Adrenal gland (tissue), 12 donors: ENCODE measurements around the gene ITGA11. TPM values are rescaled to one million over a fixed set of nuclear protein-coding genes. Genes with fewer than 3 reads are reported as not detected.

Experiments used
- DNase-seq, 7 donors: peaks; one replicate each; pipeline ENCODE4 v3.0.0-alpha.2; 2019 to 2020
- H3K27ac ChIP-seq, 5 donors: fragments of 200-600 bp; sonication (generic) in 4 of 5; 1 replicate in 3 of 5; 2 replicates in 2 of 5; pipeline versions ENCODE4 v1.5.1 to v1.8.0; 2016 to 2020; ENCODE audit warnings: mild to moderate bottlenecking in 1 of 5
- H3K27me3 ChIP-seq: fragments of 200-600 bp; 2 replicates; pipeline ENCODE4 v1.8.0; 2021
- H3K36me3 ChIP-seq, 2 donors: fragments of 200-600 bp; replicated peaks in 1 of 2; 1 replicate in 1 of 2; 2 replicates in 1 of 2; pipeline versions ENCODE4 v1.5.1 to v1.8.0; 2018 to 2022
- H3K4me1 ChIP-seq, 2 donors: fragments of 200-600 bp; replicated peaks in 1 of 2; 1 replicate in 1 of 2; 2 replicates in 1 of 2; pipeline versions ENCODE4 v1.5.1 to v1.8.0; 2018 to 2021
- H3K4me3 ChIP-seq, 4 donors: fragments of 200-600 bp; sonication (generic) in 3 of 4; one replicate each; pipeline ENCODE4 v1.5.1; 2016 to 2018
- H3K9me3 ChIP-seq, 3 donors: fragments of 200-600 bp; sonication (generic) in 1 of 3; replicated peaks in 1 of 3; 1 replicate in 2 of 3; 2 replicates in 1 of 3; pipeline versions ENCODE4 v1.5.1 to v1.8.0; 2016 to 2021
- CTCF ChIP-seq, 6 experiments: fragments of 450-650 bp in 4 of 6; fragments of 200-600 bp in 2 of 6; sonication (generic) in 1 of 6; IDR thresholded peaks; 1 replicate in 5 of 6; 2 replicates in 1 of 6; pipeline versions ENCODE4 v1.5.1 to v1.8.0; 2016 to 2021; ENCODE audit warnings: antibody characterized with exemption in 6 of 6, mild to moderate bottlenecking in 2 of 6, moderate library complexity in 1 of 6
- POLR2A ChIP-seq, 2 donors: fragments of 450-650 bp; IDR thresholded peaks; one replicate each; pipeline ENCODE4 v1.6.1; 2017; ENCODE audit warnings: antibody characterized with exemption in 2 of 2, mild to moderate bottlenecking in 2 of 2, moderate library complexity in 1 of 2
- WGBS, 4 donors: extraction: QIAGEN DNeasy Blood & Tissue Kit in 2 of 4; methylation state at CpG; one replicate each; pipeline versions ENCODE4 v1.1.5 to v1.1.7; 2013 to 2017; 5-methylcytosine and 5-hydroxymethylcytosine counted together
- intact Hi-C, 2 donors: fragments of 100-400 bp; cut with DNase I; formaldehyde crosslinking; loops; one replicate each; pipeline versions ENCODE4 v1.14.1 to v1.15.0; 2022 to 2023
- polyA plus RNA-seq, 3 donors: library from polyadenylated mRNA; stranded (reverse); fragments of 200-250 nt in 2 of 3; fragments of 350-450 nt in 1 of 3; fragmentation: Illumina TruSeq in 1 of 3; extraction: RNeasy Lipid Tissue Mini Kit (QIAGEN cat#74804) in 1 of 3; gene quantifications; one replicate each; pipeline ENCODE4 v1.2.3, GENCODE V29; 2013 to 2014
- total RNA-seq, 9 donors: library from RNA; depleted of rRNA in 4 of 9; stranded (reverse); fragments of >200 nt in 4 of 9; fragments of 120-200 nt in 1 of 9; fragmentation: NEBNext Ultra II Directional in 1 of 9; extraction: Animal tissue kit (Norgen Biotek cat#: 25700) in 1 of 9; gene quantifications; one replicate each; pipeline versions ENCODE4 v1.1.0 to v1.2.4, GENCODE V29; 2013 to 2023
- donor health status: healthy with polysubstance abuse.
- donor health status: Bipolar disorder and iron deficiency.
- donor health status: DM: yes; HTN: yes; CAD: no.
- donor health status: DM: no; HTN: no; CAD: no.
- donor health status: DM: no; HTN: no; CAD: no.
- donor health status: DM: yes; HTN: yes; CAD: no.

ITGA11 gene
- total and polyA plus RNA-seq, 12 donors, result 1.4 to 52.5 (median 7.5) TPM

GRCh38 chr15:68387381-68388143 lies 44.4 kb downstream of the ITGA11 start:
- intact Hi-C loops, result loop anchor here in 1 of 2 donors (10.0 kb wide), 1 partner anchor 147 kb away; no protein-coding TSS in a partner anchor
- TF ChIP-seq POLR2A (IDR thresholded peaks at IDR 0.05), result no peak
- no peak for TF ChIP-seq CTCF (IDR thresholded peaks at IDR 0.05)
- WGBS, 4 donors, result 91 to 94% (median 92%) methylated on average over 12 of the region's 12 CpGs
- H3K9me3 ChIP-seq, result no peaks in the 10 kb centered on the region
- H3K36me3 ChIP-seq, result no peaks in the 10 kb centered on the region
- H3K27me3 ChIP-seq, result no peaks in the 10 kb centered on the region
- no peak overlapping the region for H3K27ac ChIP-seq
- no peak overlapping the region for H3K4me3 ChIP-seq
- DNase-seq, result peak in 3 of 7 donors; percentile 5 to 23 (median 14)
- H3K4me1 ChIP-seq, result peaks cover 7 to 23% of the 10 kb centered on the region in 2 donors

DNA sequence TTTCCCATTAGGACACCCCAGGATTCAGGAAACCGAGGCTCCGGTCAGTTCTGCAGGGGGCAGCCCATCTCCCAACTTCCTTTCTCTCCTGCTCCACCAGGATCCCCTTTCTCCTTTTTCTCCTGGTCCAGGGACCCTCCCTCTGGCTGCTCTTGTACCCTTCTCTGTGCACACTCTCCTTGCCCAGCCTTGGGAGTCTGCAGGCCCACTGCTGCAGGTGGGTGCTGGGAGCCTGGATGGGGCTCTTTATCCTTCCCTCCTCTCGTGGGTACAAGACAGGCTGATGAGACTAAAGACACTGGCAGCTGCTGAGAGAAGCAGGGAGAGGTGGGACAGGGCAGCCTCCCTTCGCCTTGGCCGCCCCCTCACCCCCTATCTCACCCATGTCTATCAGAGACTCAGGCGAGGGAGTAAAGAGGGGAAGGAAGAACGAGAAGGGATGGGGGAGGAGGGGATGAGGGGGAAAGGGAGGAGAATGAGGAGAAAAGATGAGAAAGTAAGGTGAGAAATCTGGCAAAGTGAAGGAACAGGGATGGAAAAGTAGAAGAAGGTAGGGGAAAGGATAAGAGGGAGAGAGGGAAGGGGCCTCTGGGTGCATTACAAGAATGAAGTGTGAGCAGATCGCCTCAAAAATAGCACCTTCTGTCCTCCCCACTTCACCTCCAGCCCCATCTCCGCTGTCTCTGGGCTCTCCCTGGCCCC lies 45.2 kb downstream of the ITGA11 start:
- H3K4me1 ChIP-seq, result peaks cover 7 to 23% of the 10 kb centered on the region in 2 donors
- TF ChIP-seq POLR2A (IDR thresholded peaks at IDR 0.05) (no peak), CTCF (IDR thresholded peaks at IDR 0.05) (no peak)
- intact Hi-C loops, result loop anchor here in 1 of 2 donors (10.0 kb wide), 1 partner anchor 148 kb away; no protein-coding TSS in a partner anchor
- no peaks in the 10 kb centered on the region for H3K36me3 ChIP-seq
- no peaks in the 10 kb centered on the region for H3K27me3 ChIP-seq
- peak in 4 of 7 donors; percentile 5 to 13 (median 9) for DNase-seq
- H3K27ac ChIP-seq, result no peak overlapping the region
- no peak overlapping the region for H3K4me3 ChIP-seq
- H3K9me3 ChIP-seq, result no peaks in the 10 kb centered on the region
- WGBS, 4 donors, result 89 to 95% (median 92%) methylated on average over 9 of the region's 9 CpGs

GRCh38 chr15:68385671-68386586 lies 46.0 kb downstream of the ITGA11 start:
- Histone ChIP-seq H3K4me1 (peaks cover 7 to 23% of the 10 kb centered on the region in 2 donors), H3K27ac (peak overlapping the region in 1 of 5 donors; percentile 82), H3K27me3 (no peaks in the 10 kb centered on the region), H3K4me3 (no peak overlapping the region), H3K36me3 (no peaks in the 10 kb centered on the region), H3K9me3 (no peaks in the 10 kb centered on the region)
- TF ChIP-seq CTCF (IDR thresholded peaks at IDR 0.05), result no peak
- no peak for TF ChIP-seq POLR2A (IDR thresholded peaks at IDR 0.05)
- intact Hi-C loops, result loop anchor here in 1 of 2 donors (10.0 kb wide), 1 partner anchor 149 kb away; no protein-coding TSS in a partner anchor
- DNase-seq, result peak in 4 of 7 donors; percentile 5 to 42 (median 14)
- 96 to 98% (median 97%) methylated on average over 4 to 8 of the region's 8 CpGs for WGBS, 4 donors
